OCI-LY1 (cell line): Measurements from ENCODE around the gene COPS9.

Source experiments
- H2AFZ ChIP-seq: fragments of 200-600 bp; sonication (generic), shearing (Covaris generic); 2 replicates; pipeline ENCODE4 v1.6.0; 2014; ENCODE audit warnings: antibody characterized with exemption, mild to moderate bottlenecking, low read length
- H3F3A ChIP-seq: fragments of 200-600 bp; sonication (generic), shearing (Covaris generic); 2 replicates; pipeline ENCODE4 v1.6.0; 2014; ENCODE audit warnings: mild to moderate bottlenecking, antibody characterized with exemption, low read length, moderate library complexity; ENCODE audit not compliant: insufficient read depth
- H3K27ac ChIP-seq: fragments of 200-600 bp; sonication (generic); 2 replicates; pipeline ENCODE4 v1.5.1; 2014; ENCODE audit warnings: low read length, mixed run types, mild to moderate bottlenecking, low read depth; ENCODE audit not compliant: poor library complexity, severe bottlenecking
- H3K27me3 ChIP-seq: fragments of 200-600 bp; sonication (generic); 2 replicates; pipeline ENCODE4 v1.6.0; 2014; ENCODE audit warnings: antibody characterized with exemption, mild to moderate bottlenecking, low read length, moderate library complexity; ENCODE audit not compliant: insufficient read depth
- H3K36me3 ChIP-seq: fragments of 200-600 bp; sonication (generic); 2 replicates; pipeline ENCODE4 v1.6.1; 2014; ENCODE audit warnings: mild to moderate bottlenecking, antibody characterized with exemption, low read length, moderate library complexity, mixed read lengths; ENCODE audit not compliant: insufficient read depth
- H3K4me1 ChIP-seq: fragments of 200-600 bp; sonication (generic); 2 replicates; pipeline ENCODE4 v1.5.1; 2014; ENCODE audit warnings: mild to moderate bottlenecking, low read length, moderate library complexity; ENCODE audit not compliant: insufficient read depth, severe bottlenecking
- H3K4me2 ChIP-seq: fragments of 200-600 bp; sonication (generic), shearing (Covaris generic); 2 replicates; pipeline ENCODE4 v1.6.1; 2014; ENCODE audit warnings: low read length
- H3K4me3 ChIP-seq: fragments of 200-600 bp; sonication (generic); 2 replicates; pipeline ENCODE4 v1.5.1; 2014; ENCODE audit warnings: low read length, low read depth, mild to moderate bottlenecking, mixed read lengths; ENCODE audit not compliant: poor library complexity, severe bottlenecking
- H3K79me2 ChIP-seq: fragments of 200-600 bp; shearing (Covaris generic); 2 replicates; pipeline ENCODE4 v1.6.1; 2016; ENCODE audit warnings: mixed run types, low read length, mixed read lengths; ENCODE audit not compliant: insufficient read depth
- H3K9ac ChIP-seq: fragments of 200-600 bp; sonication (generic), shearing (Covaris generic); 2 replicates; pipeline ENCODE4 v1.6.1; 2014; ENCODE audit warnings: mild to moderate bottlenecking, low read length, mixed read lengths
- H3K9me2 ChIP-seq: fragments of 200-600 bp; sonication (generic), shearing (Covaris generic); 2 replicates; pipeline ENCODE4 v1.6.1; 2014; ENCODE audit warnings: low read depth, mild to moderate bottlenecking, low read length, mixed read lengths
- H3K9me3 ChIP-seq: fragments of 200-600 bp; shearing (Covaris generic); 2 replicates; pipeline ENCODE4 v1.6.1; 2014; ENCODE audit warnings: low read length, mixed read lengths
- H4K20me1 ChIP-seq: fragments of 200-600 bp; sonication (generic), shearing (Covaris generic); 2 replicates; pipeline ENCODE4 v1.6.0; 2016; ENCODE audit warnings: mild to moderate bottlenecking, low read length; ENCODE audit not compliant: insufficient read depth
- CTCF ChIP-seq: fragments of 200-600 bp; sonication (generic), shearing (Covaris generic); IDR thresholded peaks from 2 replicates; pipeline ENCODE4 v1.5.1; 2017; ENCODE audit warnings: mild to moderate bottlenecking, antibody characterized with exemption, low read length, moderate library complexity, mixed read lengths
- EZH2 ChIP-seq: fragments of 200-600 bp; sonication (generic), shearing (Covaris generic); IDR thresholded peaks from 2 replicates; pipeline ENCODE4 v1.8.0; 2017; ENCODE audit warnings: borderline replicate concordance, mixed run types, mild to moderate bottlenecking, antibody characterized with exemption, low read length, moderate library complexity, mixed read lengths

COPS9 gene

GRCh38 chr2:240143801-240144648, 7.9 kb upstream of the COPS9 start:
- 0 out of 2 replicates have a peak, but pooled peaks cover 4% of the 10 kb centered on the region for H3K27me3 ChIP-seq
- no peaks in the 10 kb centered on the region for H3K9me3 ChIP-seq
- no peaks in the 10 kb centered on the region for H3K9me2 ChIP-seq
- H3K36me3 ChIP-seq, result no peaks in the 10 kb centered on the region
- H3K4me1 ChIP-seq, result no peaks in the 10 kb centered on the region
- H3K79me2 ChIP-seq, result no peaks in the 10 kb centered on the region
- TF ChIP-seq EZH2 (no peak), CTCF (peak; percentile 84)
- H3F3A ChIP-seq, result no peaks in the 10 kb centered on the region
- no peak overlapping the region for H3K4me3 ChIP-seq
- H3K4me2 ChIP-seq, result no peak overlapping the region
- H3K9ac ChIP-seq, result no peak overlapping the region
- H2AFZ ChIP-seq, result no peak overlapping the region
- no peak overlapping the region for H3K27ac ChIP-seq
- H4K20me1 ChIP-seq, result no peaks in the 10 kb centered on the region

- Histone ChIP-seq H3K9me3 (no peaks in the 10 kb centered on the region), H3K4me3 (no peak overlapping the region), H3K4me1 (no peaks in the 10 kb centered on the region), H2AFZ (no peak overlapping the region), H3K27me3 (0 out of 2 replicates have a peak, but pooled peaks cover 4% of the 10 kb centered on the region), H3K9ac (no peak overlapping the region), H3F3A (no peaks in the 10 kb centered on the region), H3K36me3 (no peaks in the 10 kb centered on the region), H3K79me2 (no peaks in the 10 kb centered on the region), H3K9me2 (no peaks in the 10 kb centered on the region), H3K4me2 (no peak overlapping the region), H4K20me1 (no peaks in the 10 kb centered on the region), H3K27ac (no peak overlapping the region)
- no peak for TF ChIP-seq CTCF
- TF ChIP-seq EZH2, result no peak
Measured at GRCh38 chr2:240143276-240143675, 7.2 kb upstream of the COPS9 start.

- Histone ChIP-seq H3F3A (no peaks in the 10 kb centered on the region), H3K9me2 (no peaks in the 10 kb centered on the region), H3K4me2 (no peak overlapping the region), H3K9ac (no peak overlapping the region), H4K20me1 (no peaks in the 10 kb centered on the region), H3K27ac (no peak overlapping the region), H3K4me3 (no peak overlapping the region), H2AFZ (no peak overlapping the region), H3K9me3 (no peaks in the 10 kb centered on the region), H3K79me2 (no peaks in the 10 kb centered on the region), H3K4me1 (no peaks in the 10 kb centered on the region), H3K36me3 (no peaks in the 10 kb centered on the region), H3K27me3 (0 out of 2 replicates have a peak, but pooled peaks cover 4% of the 10 kb centered on the region)
- no peak for TF ChIP-seq EZH2
- no peak for TF ChIP-seq CTCF
Measured at GRCh38 chr2:240142859-240143258, 6.8 kb upstream of the COPS9 start.
